Colonic mucosa (tissue), 4 donors: Measurements from ENCODE around the gene BHMT. TPM values are rescaled to one million over a fixed set of nuclear protein-coding genes. Genes with fewer than 3 reads are reported as not detected.

Source experiments
- DNase-seq: peaks from one replicate; pipeline ENCODE4 v3.0.0-alpha.2; 2020
- H3K27ac ChIP-seq: fragments of 200-600 bp; one replicate; pipeline ENCODE4 v1.8.0; 2021
- H3K27me3 ChIP-seq: fragments of 200-600 bp; one replicate; pipeline ENCODE4 v1.8.0; 2021
- H3K36me3 ChIP-seq: fragments of 200-600 bp; one replicate; pipeline ENCODE4 v1.8.0; 2021
- H3K4me1 ChIP-seq: fragments of 200-600 bp; one replicate; pipeline ENCODE4 v1.8.0; 2021; ENCODE audit warnings: mild to moderate bottlenecking
- H3K4me3 ChIP-seq: fragments of 200-600 bp; one replicate; pipeline ENCODE4 v1.8.0; 2021
- H3K9ac ChIP-seq, 2 donors: one replicate each; pipeline ENCODE4 v1.7.0; 2013; ENCODE audit warnings: control low read depth in 2 of 2, low read depth in 2 of 2, low read length in 2 of 2
- H3K9me3 ChIP-seq: fragments of 200-600 bp; one replicate; pipeline ENCODE4 v1.8.0; 2021
- CTCF ChIP-seq: fragments of 200-600 bp; IDR thresholded peaks from one replicate; pipeline ENCODE4 v1.8.0; 2022; ENCODE audit warnings: antibody characterized with exemption, mild to moderate bottlenecking
- intact Hi-C: fragments of 100-400 bp; cut with DNase I; formaldehyde crosslinking; loops from one replicate; pipeline ENCODE4 v1.14.1; 2022
- total RNA-seq, 2 donors: library from RNA; stranded (reverse); fragmentation: NEBNext Ultra II Directional in 1 of 2; extraction: Animal tissue kit (Norgen Biotek cat#: 25700) in 1 of 2; gene quantifications; one replicate each; pipeline ENCODE4 v1.2.1, GENCODE V29; 2021
- donor health status: healthy.
- donor health status: DM: no; HTN: no; CAD: no.
- donor health status: DM: no; HTN: no; CAD: no.

Gene BHMT
- total RNA-seq, 2 donors from 2014 or later: 0.21 to 1.4 TPM

GRCh38 chr5:79107020-79107796 is 4.4 kb upstream of the BHMT start:
- intact Hi-C loops: no loop called here
- Histone ChIP-seq H3K36me3 (no peaks in the 10 kb centered on the region), H3K4me3 (no peak overlapping the region), H3K27ac (no peak overlapping the region), H3K27me3 (peaks cover 9% of the 10 kb centered on the region), H3K4me1 (no peaks in the 10 kb centered on the region), H3K9me3 (no peaks in the 10 kb centered on the region), H3K9ac (no peak overlapping the region)
- DNase-seq: no peak
- no peak for TF ChIP-seq CTCF

- H3K9ac ChIP-seq: no peak overlapping the region
- DNase-seq: no peak
- H3K4me3 ChIP-seq: no peak overlapping the region
- no peak overlapping the region for H3K27ac ChIP-seq
- no peaks in the 10 kb centered on the region for H3K4me1 ChIP-seq
- H3K27me3 ChIP-seq: peaks cover 11% of the 10 kb centered on the region
- TF ChIP-seq CTCF: no peak
- intact Hi-C loops: no loop called here
- H3K36me3 ChIP-seq: no peaks in the 10 kb centered on the region
- H3K9me3 ChIP-seq: no peaks in the 10 kb centered on the region
These were observed 3.5 kb upstream of the BHMT start for GRCh38 chr5:79108086-79108485.

- intact Hi-C loops: no loop called here
- Histone ChIP-seq H3K9me3 (no peaks in the 10 kb centered on the region), H3K9ac (no peak overlapping the region), H3K4me1 (no peaks in the 10 kb centered on the region), H3K4me3 (no peak overlapping the region), H3K27me3 (peaks cover 11% of the 10 kb centered on the region), H3K36me3 (no peaks in the 10 kb centered on the region), H3K27ac (no peak overlapping the region)
- no peak for TF ChIP-seq CTCF
- DNase-seq: no peak
These were observed 2.8 kb upstream of the BHMT start for GRCh38 chr5:79108792-79109191.

GRCh38 chr5:79109527-79110492 is 1.8 kb upstream of the BHMT start:
- Histone ChIP-seq H3K9me3 (no peaks in the 10 kb centered on the region), H3K9ac (no peak overlapping the region), H3K4me1 (no peaks in the 10 kb centered on the region), H3K36me3 (no peaks in the 10 kb centered on the region), H3K4me3 (no peak overlapping the region), H3K27ac (no peak overlapping the region), H3K27me3 (peaks cover 11% of the 10 kb centered on the region)
- DNase-seq: peak; percentile 27
- peak; percentile 32 for TF ChIP-seq CTCF
- intact Hi-C loops: no loop called here

GRCh38 chr5:79111960-79112702 is 522 bp downstream of the BHMT start:
- no peaks in the 10 kb centered on the region for H3K9me3 ChIP-seq
- no peaks in the 10 kb centered on the region for H3K4me1 ChIP-seq
- DNase-seq: no peak
- no peak overlapping the region for H3K27ac ChIP-seq
- H3K27me3 ChIP-seq: peaks cover 11% of the 10 kb centered on the region
- no peaks in the 10 kb centered on the region for H3K36me3 ChIP-seq
- H3K4me3 ChIP-seq: no peak overlapping the region
- intact Hi-C loops: no loop called here
- TF ChIP-seq CTCF: no peak
- no peak overlapping the region for H3K9ac ChIP-seq
